GM18951 (cell line): ENCODE data around the gene PTPRA.
A peak's percentile ranks its signal among the peaks of the same experiment; 100 is the strongest.

Source experiments
- POLR2A ChIP-seq: IDR thresholded peaks from 4 replicates; pipeline ENCODE4 v1.6.1; 2011; ENCODE audit warnings: mild to moderate bottlenecking; ENCODE audit not compliant: insufficient read length, insufficient read depth; ENCODE audit errors: extremely low read depth
- in situ Hi-C: fragments of 300-500 bp; cut with MboI; formaldehyde crosslinking; loops from one replicate; pipeline ENCODE4 v1.12.0; 2022; ENCODE audit warnings: low sequenced_read_pairs, mixed read lengths, inconsistent platforms; ENCODE audit not compliant: unreplicated experiment

The PTPRA gene

GRCh38 chr20:2839732-2840137 is 33.5 kb upstream of the PTPRA start:
- in situ Hi-C loops = no loop called here
- TF ChIP-seq POLR2A = no peak

GRCh38 chr20:2840138-2840966 is 32.9 kb upstream of the PTPRA start, which contains the start of the genes PCED1A and VPS16:
PCED1A (minus strand) TSS chr20:2840655; CDS start chr20:2839912, 743 bp downstream.
VPS16 (plus strand) TSS chr20:2840745; CDS start chr20:2840775, 30 bp downstream.
- TF ChIP-seq POLR2A = peak; percentile 78
- in situ Hi-C loops = no loop called here

- in situ Hi-C loops = no loop called here
- TF ChIP-seq POLR2A = no peak
Measured at GRCh38 chr20:2840967-2841531, 32.2 kb upstream of the PTPRA start.

- in situ Hi-C loops = no loop called here
- TF ChIP-seq POLR2A = no peak
Measured at GRCh38 chr20:2845607-2846006, 27.7 kb upstream of the PTPRA start.

GRCh38 chr20:2846698-2847097 is 26.6 kb upstream of the PTPRA start:
- TF ChIP-seq POLR2A = no peak
- in situ Hi-C loops = no loop called here

- in situ Hi-C loops = no loop called here
- no peak for TF ChIP-seq POLR2A
Measured at GRCh38 chr20:2847802-2848201, 25.5 kb upstream of the PTPRA start.

- TF ChIP-seq POLR2A = no peak
- in situ Hi-C loops = no loop called here
Measured at GRCh38 chr20:2849529-2849928, 23.8 kb upstream of the PTPRA start.

- in situ Hi-C loops = no loop called here
- no peak for TF ChIP-seq POLR2A
Measured at GRCh38 chr20:2851086-2851485, 22.2 kb upstream of the PTPRA start.

GRCh38 chr20:2858591-2858990 is 14.7 kb upstream of the PTPRA start:
- no peak for TF ChIP-seq POLR2A
- in situ Hi-C loops = no loop called here

- TF ChIP-seq POLR2A = no peak
- in situ Hi-C loops = no loop called here
Measured at GRCh38 chr20:2859330-2860121, 13.8 kb upstream of the PTPRA start.

GRCh38 chr20:2864626-2865025 is 8.7 kb upstream of the PTPRA start:
- TF ChIP-seq POLR2A = no peak
- in situ Hi-C loops = no loop called here

GRCh38 chr20:2865101-2865500 is 8.2 kb upstream of the PTPRA start:
- no peak for TF ChIP-seq POLR2A
- in situ Hi-C loops = no loop called here

- in situ Hi-C loops = no loop called here
- TF ChIP-seq POLR2A = no peak
Measured at GRCh38 chr20:2865630-2866029, 7.7 kb upstream of the PTPRA start.
